ENCODE data around the gene SF3B4. TPM values are rescaled to one million over a fixed set of nuclear protein-coding genes. Genes with fewer than 3 reads are reported as not detected.

Gene SF3B4
- total and polyA plus RNA-seq, 7 donors, result 7.8 to 51.1 (median 17.7) TPM

DNA sequence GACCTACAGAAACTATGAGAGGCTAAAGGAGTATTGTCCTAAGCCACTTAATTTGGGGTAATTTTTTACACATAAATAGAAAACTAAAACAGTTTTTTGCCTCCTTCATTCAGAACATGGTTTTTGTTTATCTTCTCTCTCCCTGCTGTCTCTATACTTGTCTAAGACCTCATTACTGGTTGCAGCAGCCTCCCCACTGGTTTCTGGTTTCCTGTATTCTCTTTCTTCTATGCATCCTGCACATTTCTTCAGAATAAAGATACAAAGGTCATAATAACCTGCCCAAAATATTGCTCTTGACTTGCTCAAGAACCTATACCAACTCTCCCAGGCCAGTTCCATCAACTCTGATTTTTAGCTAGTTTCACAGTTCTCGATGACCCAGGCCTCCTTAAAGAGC is 48.0 kb downstream of the SF3B4 start:
- DNase-seq, result no peak
- peaks cover 0 to 12% (median 10%) of the 10 kb centered on the region in 4 donors for H3K4me1 ChIP-seq
- TF ChIP-seq EP300 (IDR thresholded peaks at IDR 0.05) (no peak), POLR2A (IDR thresholded peaks at IDR 0.05) (no peak), POLR2AphosphoS5 (IDR thresholded peaks at IDR 0.05) (no peak)
- TF ChIP-seq, protein P1, sequence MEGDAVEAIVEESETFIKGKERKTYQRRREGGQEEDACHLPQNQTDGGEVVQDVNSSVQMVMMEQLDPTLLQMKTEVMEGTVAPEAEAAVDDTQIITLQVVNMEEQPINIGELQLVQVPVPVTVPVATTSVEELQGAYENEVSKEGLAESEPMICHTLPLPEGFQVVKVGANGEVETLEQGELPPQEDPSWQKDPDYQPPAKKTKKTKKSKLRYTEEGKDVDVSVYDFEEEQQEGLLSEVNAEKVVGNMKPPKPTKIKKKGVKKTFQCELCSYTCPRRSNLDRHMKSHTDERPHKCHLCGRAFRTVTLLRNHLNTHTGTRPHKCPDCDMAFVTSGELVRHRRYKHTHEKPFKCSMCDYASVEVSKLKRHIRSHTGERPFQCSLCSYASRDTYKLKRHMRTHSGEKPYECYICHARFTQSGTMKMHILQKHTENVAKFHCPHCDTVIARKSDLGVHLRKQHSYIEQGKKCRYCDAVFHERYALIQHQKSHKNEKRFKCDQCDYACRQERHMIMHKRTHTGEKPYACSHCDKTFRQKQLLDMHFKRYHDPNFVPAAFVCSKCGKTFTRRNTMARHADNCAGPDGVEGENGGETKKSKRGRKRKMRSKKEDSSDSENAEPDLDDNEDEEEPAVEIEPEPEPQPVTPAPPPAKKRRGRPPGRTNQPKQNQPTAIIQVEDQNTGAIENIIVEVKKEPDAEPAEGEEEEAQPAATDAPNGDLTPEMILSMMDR (IDR thresholded peaks at IDR 0.05), result no peak
- no peaks in the 10 kb centered on the region for H3K9me3 ChIP-seq
- H3K27ac ChIP-seq, result no peak overlapping the region
- H3K36me3 ChIP-seq, result no peaks in the 10 kb centered on the region
- H3K4me3 ChIP-seq, result no peak overlapping the region
- 81 to 93% methylated on average over 1 of the region's 1 CpG for WGBS, 2 donors
- H3K27me3 ChIP-seq, result no peaks in the 10 kb centered on the region
- intact Hi-C loops (cut with DNase I), result no loop called here

DNA sequence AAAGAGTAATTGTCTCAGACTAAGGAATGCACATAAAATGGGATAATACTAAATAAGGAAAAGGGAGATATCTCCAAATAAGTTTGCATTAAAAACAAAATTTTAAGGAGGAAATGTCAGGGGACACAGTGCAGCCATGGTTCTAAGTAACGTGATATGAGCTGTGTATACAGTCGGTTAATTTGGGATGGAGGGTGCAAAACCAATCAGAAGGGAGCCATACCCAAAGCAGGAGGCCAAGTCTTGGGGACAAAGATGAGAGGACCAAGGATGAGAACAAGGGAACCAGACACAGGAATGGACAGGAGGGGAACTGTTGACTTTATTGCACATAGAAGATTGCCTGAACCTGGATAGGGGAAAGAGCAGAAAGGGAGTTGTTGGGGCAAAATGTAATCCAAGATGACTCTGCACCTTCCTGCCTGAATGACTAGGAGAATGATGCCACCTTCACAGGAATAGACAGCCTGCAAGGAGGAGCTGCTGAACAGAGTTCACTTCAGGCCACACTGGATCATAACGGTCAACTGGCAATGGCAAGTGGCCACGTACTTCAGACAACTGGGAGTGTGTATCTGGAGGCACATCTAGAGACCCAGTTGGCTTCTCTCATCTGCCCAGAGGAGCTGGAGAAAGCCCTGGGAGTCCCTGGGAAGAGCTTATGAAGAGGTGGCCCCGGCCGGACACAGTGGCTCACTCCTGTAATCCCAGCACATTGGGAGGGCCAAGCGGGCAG is 50.2 kb downstream of the SF3B4 start:
- Histone ChIP-seq H3K27me3 (no peaks in the 10 kb centered on the region), H3K4me3 (no peak overlapping the region), H3K27ac (no peak overlapping the region), H3K36me3 (no peaks in the 10 kb centered on the region), H3K4me1 (no peaks in the 10 kb centered on the region), H3K9me3 (no peaks in the 10 kb centered on the region)
- 95% methylated on average over 7 of the region's 7 CpGs for WGBS, 2 donors
- intact Hi-C loops (cut with DNase I), result no loop called here
- no peak for TF ChIP-seq POLR2A (IDR thresholded peaks at IDR 0.05)
- no peak for TF ChIP-seq POLR2AphosphoS5 (IDR thresholded peaks at IDR 0.05)
- TF ChIP-seq EP300 (IDR thresholded peaks at IDR 0.05), result no peak
- TF ChIP-seq, protein P1 (IDR thresholded peaks at IDR 0.05), result no peak
- no peak for DNase-seq

Other genes with a start within 250 kb of the SF3B4 start
- 1 to 10 TPM in 2 of 4 donors, under 1 TPM in 2; 0.55 to 5.8 (median 2.1) TPM for gene FCGR1A, start 145.1 kb downstream of the SF3B4 start, total RNA-seq
- 10 to 100 TPM in 1 of 3 donors, 1 to 10 TPM in 2; 6.0 to 12.0 (median 7.9) TPM for gene FCGR1A, start 145.1 kb downstream of the SF3B4 start, polyA plus RNA-seq
- gene BOLA1, start 28.2 kb downstream of the SF3B4 start, total RNA-seq, result 10 to 100 TPM; 36.0 to 61.4 (median 50.6) TPM
- 10 to 100 TPM; 19.2 to 26.6 (median 21.5) TPM for gene BOLA1, start 28.2 kb downstream of the SF3B4 start, polyA plus RNA-seq
- gene SV2A, start 10.0 kb downstream of the SF3B4 start, total RNA-seq, result 1 to 10 TPM; 3.3 to 6.9 (median 5.7) TPM
- 1 to 10 TPM in 1 of 3 donors, under 1 TPM in 1, not detected in 1; 0.60 to 2.7 TPM for gene SV2A, start 10.0 kb downstream of the SF3B4 start, polyA plus RNA-seq
- 10 to 100 TPM; 10.3 to 22.5 (median 17.9) TPM for gene MTMR11, start 9.1 kb upstream of the SF3B4 start, total RNA-seq
- gene MTMR11, start 9.1 kb upstream of the SF3B4 start, polyA plus RNA-seq, result 10 to 100 TPM; 69.9 to 85.8 (median 76.9) TPM
- gene OTUD7B, start 82.9 kb upstream of the SF3B4 start, total RNA-seq, result 10 to 100 TPM; 17.0 to 25.2 (median 19.5) TPM
- 1 to 10 TPM; 6.0 to 9.4 (median 8.6) TPM for gene OTUD7B, start 82.9 kb upstream of the SF3B4 start, polyA plus RNA-seq
- 10 to 100 TPM; 44.6 to 68.1 (median 56.0) TPM for gene VPS45, start 140.0 kb upstream of the SF3B4 start, total RNA-seq
- gene VPS45, start 140.0 kb upstream of the SF3B4 start, polyA plus RNA-seq, result 10 to 100 TPM; 16.2 to 20.1 (median 19.0) TPM
- 100 to 1,000 TPM; 251 to 402 (median 338) TPM for gene PLEKHO1, start 222.1 kb upstream of the SF3B4 start, total RNA-seq
- 10 to 100 TPM; 14.1 to 65.0 (median 28.2) TPM for gene PLEKHO1, start 222.1 kb upstream of the SF3B4 start, polyA plus RNA-seq

Data from sigmoid colon (tissue), 7 donors.